ENCODE measurements around the gene PADI3.

DNA sequence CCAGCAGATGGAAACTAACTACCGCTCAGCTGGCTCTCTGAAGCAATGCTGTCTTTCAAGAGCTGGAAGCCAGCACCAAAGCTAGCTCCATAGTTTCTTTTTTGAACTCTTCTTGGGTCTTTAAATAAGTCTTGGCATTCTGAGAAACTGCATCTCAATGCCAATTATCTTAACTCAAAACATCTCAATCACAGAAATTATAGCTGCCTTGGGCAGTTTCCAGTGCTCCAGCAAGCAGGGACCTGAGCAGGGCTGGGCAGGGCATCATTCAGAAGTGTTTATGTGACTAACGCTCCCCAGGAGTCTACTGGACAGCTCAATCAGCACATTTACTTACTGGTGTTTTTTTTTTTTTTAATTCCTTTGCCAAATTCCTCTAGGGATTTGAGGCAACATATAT is 40.8 kb downstream of the PADI3 start:
- TF ChIP-seq ZNF274 (IDR thresholded peaks at IDR 0.05; ENCODE audit: low read depth, low read length), result no peak
- TF ChIP-seq SUZ12 (IDR thresholded peaks at IDR 0.05; ENCODE audit: extremely low read depth, insufficient read depth, insufficient read length), result no peak
- TF ChIP-seq YY1 (IDR thresholded peaks at IDR 0.05; ENCODE audit: insufficient read depth, insufficient read length), result no peak

Data from NT2/D1 (cell line).